HG02938 (cell line): Measurements from ENCODE around the gene MRPL50.
"Not testable (repeated sequence)": the region's sequence is repeated elsewhere in the genome, so short reads cannot be mapped to it uniquely, and the experiment has no call there.

Experiments used
- ATAC-seq: cut with Tn5 transposase; IDR thresholded peaks from one replicate; pipeline ENCODE4 v1.9.1; 2021; ENCODE audit warnings: mild to moderate bottlenecking, moderate library complexity; ENCODE audit not compliant: unreplicated experiment

Gene MRPL50

GRCh38 chr9:101418518-101419430 is 20.4 kb upstream of the MRPL50 start:
- no peak for ATAC-seq

DNA sequence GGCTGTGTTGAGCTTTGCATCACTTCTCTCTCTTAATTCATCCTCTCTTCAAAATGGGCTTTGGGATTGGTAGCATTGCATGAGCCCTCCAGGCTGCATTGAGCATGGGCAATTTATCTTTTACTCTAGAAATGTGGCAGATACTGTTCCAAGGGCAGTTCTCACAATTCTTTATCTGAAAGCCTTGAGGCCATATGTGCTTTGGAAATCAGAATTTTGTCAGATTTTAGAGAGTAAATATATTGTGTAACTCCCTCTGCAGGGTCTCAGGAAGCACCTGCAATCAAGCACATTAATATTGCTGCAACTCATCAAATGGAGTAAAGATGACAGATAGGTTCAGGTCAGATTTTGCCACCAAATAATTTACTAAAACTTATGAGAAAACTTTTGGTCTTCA is 19.6 kb upstream of the MRPL50 start:
- ATAC-seq = no peak

DNA sequence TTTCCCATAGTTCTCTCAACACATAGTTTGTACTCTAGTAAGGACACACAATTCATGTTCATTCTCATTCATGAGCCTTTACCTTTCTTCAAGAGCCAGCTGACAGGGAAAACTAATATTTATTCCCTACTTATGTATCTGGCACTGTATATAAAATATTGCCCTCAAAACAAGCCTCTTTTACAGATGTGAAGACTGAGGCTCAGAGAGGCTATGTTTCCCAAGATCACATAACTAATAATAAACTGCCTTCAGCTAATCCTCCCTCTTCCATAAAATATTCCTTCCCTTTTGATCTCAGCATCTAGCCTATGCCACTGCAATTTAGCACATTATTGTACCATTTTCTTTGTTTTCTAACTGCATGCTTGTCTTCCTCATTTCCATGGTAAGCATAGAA is 19.0 kb upstream of the MRPL50 start:
- ATAC-seq = no peak

GRCh38 chr9:101415578-101415977 is 17.2 kb upstream of the MRPL50 start:
- ATAC-seq = no peak

DNA sequence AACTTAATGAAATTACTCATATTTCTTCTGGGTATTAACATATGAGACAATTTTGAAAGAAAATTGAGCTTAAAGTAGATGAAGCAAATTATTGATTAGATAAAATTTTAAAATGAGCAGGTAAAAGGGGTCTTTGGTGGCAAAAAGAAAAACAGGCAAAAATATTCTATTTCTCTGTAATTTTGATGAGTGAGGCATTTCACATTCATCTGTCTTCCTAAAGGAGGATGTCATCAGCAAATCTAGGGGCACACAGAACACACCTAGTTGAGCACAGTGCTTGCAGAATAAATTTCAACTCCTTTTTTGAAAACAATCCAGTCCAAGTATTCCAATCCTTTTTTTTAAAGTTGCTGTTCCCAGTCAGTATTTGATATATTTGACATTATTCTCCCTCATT is 16.4 kb upstream of the MRPL50 start:
- ATAC-seq = no peak

DNA sequence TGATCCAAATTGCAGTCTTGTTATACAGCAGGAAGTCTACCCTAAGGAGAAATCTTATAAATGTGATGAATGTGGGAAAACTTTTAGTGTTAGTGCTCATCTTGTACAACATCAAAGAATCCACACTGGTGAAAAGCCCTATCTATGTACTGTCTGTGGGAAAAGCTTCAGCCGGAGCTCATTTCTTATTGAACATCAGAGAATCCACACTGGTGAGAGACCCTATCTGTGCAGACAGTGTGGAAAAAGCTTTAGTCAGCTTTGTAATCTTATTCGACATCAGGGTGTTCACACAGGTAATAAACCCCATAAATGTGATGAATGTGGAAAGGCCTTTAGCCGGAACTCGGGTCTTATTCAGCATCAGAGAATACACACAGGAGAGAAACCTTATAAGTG is 10.7 kb upstream of the MRPL50 start:
- no peak for ATAC-seq

DNA sequence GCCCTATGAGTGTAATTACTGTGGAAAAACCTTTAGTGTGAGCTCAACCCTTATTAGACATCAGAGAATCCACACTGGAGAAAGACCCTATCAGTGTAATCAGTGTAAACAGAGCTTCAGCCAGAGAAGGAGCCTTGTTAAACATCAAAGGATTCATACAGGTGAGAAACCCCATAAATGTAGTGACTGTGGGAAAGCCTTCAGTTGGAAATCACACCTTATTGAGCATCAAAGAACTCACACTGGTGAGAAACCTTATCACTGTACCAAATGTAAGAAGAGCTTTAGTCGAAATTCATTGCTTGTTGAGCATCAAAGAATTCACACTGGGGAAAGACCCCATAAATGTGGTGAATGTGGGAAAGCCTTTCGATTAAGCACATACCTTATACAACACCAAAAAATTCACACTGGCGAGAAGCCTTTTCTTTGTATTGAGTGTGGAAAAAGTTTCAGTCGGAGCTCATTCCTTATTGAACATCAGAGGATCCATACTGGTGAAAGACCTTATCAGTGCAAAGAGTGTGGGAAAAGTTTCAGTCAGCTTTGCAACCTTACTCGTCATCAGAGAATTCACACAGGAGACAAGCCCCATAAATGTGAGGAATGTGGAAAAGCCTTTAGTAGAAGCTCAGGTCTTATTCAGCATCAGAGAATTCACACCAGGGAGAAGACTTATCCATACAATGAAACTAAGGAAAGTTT is 10.1 kb upstream of the MRPL50 start:
- no peak for ATAC-seq

DNA sequence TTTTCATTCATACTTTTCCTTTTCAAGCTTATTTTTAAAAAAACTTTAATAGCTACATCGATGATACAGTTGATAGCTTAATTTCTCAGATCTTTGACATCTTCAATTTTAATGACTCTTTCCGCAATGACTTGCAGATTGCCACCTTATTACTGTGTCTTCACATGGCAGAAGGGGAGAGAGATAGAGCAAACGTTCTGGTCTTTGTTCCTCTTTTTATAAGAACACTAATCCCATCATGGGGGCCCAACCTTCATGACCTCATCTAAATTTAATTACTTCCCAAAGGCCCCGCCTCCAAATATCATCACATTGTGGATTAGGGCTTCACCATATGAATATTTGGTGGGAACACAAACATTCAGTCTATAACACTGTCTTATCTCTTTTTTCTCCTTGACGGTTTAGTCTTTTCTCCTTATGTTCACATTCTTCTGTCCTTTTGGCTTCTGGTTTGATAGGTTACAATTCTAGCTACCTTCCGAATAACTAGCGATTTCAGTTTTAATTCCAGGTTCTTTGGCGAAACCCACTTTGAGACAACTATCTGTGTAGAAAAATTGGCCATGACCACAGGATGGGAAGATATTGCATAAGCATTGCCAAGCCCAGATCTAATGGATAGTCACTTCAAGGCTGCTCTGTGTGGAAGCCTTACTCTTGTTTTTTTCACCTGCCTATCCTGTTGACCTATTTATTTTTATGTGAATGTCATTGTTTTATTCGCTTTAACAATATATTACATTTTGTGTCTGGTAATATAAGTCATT is 5.3 kb upstream of the MRPL50 start:
- ATAC-seq = no peak

- ATAC-seq = no peak
Measured at GRCh38 chr9:101400120-101400519, 1.7 kb upstream of the MRPL50 start.

DNA sequence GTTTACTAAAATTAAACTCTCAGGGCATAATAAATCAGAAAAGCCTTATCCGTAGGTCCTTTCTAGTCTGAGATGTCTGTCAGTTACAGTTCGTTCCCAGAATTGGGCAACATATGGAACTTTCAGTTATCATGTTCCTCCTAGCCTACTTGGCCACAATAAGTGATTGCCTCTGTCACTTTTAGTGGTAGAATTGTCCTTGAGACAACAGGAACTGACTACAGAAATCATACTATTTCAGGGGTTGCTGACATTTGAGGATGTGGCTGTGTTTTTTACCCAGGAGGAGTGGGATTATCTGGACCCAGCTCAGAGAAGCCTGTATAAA is 1.2 kb upstream of the MRPL50 start:
- ATAC-seq = no peak

DNA sequence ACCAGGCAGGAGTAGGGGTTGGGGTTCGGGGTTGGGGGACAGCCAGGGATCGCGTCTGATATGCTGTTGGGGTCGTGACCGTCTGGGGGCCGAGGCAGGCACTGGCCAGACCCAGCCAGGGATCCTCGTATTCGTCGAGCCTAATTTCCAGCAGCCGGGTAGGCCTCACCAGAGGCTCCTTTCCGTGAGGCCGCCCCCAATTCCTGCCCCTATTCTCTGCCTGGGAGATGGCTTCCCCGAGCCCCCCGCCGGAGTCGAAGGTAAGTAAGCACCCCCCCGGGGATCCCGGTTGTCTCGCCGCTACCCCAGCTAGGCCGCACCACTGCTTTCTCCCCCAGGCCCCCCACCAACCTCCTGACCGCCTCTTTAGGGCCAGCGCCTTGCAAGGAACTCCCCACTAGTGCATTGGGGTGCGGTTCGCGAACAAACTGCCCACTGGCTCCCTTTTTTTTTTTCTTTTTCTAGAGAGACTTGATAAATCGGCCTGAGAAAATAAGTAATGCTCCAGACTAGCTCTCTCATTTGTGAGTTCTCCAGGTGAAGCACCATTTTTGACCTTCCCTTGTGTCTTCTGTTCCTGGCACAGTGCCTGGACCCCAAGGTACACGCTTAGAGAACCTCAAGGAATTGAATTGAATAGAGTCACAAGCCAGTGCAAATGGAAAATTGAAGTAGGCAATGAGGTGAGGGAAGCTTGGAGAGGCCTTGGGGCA is 668 bp upstream of the MRPL50 start:
- ATAC-seq = peak; percentile 5

DNA sequence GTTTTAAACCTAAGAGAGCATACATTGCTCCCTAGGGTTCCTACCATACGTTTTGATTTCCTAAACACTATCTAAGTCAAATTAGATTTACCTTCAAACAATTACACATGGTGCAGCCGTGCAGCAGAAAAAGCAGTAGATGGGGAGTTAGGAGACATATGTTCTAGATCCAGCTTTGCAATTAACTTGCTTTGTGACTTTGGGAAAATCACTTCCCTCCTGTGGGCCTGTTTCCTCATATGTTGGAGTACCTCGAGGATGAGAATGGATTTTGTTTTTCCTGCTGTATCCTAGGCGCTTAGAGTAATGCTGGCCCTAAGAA is 711 bp downstream of the MRPL50 start:
- no peak for ATAC-seq

DNA sequence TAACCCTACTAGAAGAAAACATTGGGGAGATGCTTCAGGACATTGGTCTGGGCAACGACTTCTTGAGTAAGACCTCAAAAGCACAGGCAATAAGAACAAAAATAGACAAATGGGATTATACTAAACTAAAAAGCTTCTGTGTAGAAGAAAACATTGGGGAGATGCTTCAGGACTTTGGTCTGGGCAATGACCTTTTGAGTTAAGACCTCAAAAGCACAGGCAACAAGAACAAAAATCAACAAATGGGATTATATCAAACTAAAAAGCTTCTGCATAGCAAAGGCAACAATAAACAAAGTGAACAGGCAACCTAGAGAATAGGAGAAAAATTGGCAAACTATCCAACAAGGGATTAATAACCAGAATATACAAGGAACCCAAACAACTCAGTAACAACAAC is 3.7 kb downstream of the MRPL50 start:
- no peak for ATAC-seq

- no peak for ATAC-seq
Measured at GRCh38 chr9:101393135-101393534, 5.3 kb downstream of the MRPL50 start.

DNA sequence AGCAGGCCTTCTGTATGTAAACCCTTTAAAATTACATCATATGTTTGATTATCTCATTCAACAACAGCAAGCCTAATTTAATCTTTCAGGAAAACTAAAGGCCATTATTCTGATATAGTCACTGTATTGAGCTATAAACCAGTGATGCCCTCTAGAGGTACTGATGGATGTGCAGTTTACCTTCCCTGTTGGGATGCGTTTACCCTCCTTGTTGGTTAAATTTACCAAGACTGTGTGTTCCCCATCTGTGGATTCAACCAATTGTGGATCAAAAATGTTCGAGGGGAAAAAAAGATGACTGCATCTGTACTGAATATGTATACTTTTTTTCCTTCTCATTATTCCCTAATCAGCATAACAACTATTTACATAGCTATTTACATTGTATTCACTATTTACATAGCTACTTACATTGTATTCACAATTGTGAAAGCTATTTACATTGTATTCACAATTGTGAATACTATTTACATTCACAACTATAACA is 9.9 kb downstream of the MRPL50 start:
- ATAC-seq = no peak

DNA sequence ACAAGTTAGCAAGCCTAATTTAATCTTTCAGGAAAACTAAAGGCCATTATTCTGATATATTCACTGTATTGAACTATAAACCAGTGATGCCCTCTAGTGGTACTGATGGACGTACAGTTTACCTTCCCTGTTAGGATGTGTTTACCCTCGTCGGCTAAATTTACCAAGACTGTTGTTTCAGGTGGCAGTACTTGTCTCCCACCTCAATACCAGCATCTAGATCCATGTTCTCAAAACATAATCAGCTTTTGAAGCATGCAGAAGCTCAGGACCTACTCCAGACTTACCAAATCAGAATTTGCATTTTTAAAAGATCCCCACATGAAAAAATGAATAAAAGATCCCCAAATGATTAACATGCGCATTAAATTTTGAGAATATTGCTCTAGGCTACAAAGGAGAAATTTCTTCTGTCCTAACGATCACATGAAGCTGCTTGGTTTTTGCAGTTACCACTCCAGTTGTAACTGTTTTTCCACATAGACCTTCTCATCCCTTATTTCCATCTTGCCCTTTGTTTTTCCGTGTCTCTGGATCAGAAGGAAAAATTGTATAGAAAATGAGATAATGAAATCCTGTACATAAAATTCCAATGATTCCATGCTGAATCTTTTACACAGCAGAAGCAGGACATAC is 10.4 kb downstream of the MRPL50 start:
- ATAC-seq = peak; percentile 55

DNA sequence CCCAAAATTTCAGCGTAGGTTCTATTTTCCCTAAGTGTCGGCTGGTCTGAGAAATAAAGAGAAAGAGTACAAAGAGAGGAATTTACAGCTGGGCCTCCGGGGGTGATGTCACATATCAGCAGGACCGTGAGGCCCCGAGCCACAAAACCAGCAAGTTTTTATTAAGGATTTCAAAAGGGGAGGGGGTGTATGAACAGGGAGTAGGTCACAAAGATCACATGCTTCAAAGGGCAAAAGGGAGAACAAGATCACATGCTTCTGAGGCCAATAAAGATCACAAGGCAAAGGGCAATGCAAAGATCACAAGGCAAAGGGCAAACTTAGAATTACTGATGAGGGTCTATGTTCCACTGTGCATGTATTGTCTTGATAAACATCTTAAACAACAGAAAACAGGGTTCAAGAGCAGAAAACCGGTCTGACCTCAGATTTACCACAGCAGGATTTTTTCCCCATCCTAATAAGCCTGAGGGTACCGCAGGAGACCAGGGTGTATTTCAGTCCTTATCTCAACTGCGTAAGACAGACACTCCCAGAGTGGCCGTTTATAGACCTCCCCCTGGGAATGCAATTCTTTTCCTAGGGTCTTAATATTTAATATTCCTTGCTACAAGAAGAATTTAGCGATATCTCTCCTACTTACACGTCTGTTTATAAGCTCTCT is 13.4 kb downstream of the MRPL50 start, which contains the start of gene BAAT:
BAAT (minus strand) TSS at position 134 of the 664 bp plus-strand sequence. CDS start 13,602 bp downstream, outside the sequence.
- not testable (repeated sequence) for ATAC-seq

GRCh38 chr9:101383361-101383760 is 15.1 kb downstream of the MRPL50 start:
- no peak for ATAC-seq

DNA sequence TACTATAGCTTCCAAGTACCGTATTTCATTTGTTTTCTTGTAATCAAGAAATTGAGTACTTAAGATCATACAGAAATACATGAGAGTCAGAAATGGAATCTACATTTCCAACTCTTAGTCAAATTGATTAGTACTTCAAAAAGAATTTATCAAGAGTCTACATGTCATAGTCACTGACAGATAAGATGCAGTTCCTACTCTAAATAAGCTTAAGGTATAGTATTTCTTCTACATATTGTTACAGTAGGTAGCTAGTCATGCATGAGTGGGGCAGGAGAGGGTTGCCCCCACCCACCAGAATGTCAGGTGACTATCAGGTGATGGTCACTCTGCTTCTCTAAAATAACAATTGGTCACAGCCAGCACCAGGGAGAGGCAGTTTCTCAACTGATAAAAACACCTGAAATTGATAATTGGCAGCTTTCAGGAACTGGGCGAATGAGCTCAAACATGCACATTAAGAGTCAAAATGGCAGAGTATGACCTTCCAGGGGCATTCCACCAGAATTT is 16.5 kb downstream of the MRPL50 start:
- no peak for ATAC-seq

GRCh38 chr9:101381118-101381517 is 17.3 kb downstream of the MRPL50 start:
- no peak for ATAC-seq
